NCI-H1694 treated with DMSO at 0.1 percent for 48 hours (cell line): ENCODE results near the gene BOLL.
"Not testable (repeated sequence)": the region's sequence is repeated elsewhere in the genome, so short reads cannot be mapped to it uniquely, and the experiment has no call there.

Experiments
- DNase-seq: peaks from one replicate; lab custom pipeline; 2025; lab: John Stamatoyannopoulos, UW

The BOLL gene

DNA sequence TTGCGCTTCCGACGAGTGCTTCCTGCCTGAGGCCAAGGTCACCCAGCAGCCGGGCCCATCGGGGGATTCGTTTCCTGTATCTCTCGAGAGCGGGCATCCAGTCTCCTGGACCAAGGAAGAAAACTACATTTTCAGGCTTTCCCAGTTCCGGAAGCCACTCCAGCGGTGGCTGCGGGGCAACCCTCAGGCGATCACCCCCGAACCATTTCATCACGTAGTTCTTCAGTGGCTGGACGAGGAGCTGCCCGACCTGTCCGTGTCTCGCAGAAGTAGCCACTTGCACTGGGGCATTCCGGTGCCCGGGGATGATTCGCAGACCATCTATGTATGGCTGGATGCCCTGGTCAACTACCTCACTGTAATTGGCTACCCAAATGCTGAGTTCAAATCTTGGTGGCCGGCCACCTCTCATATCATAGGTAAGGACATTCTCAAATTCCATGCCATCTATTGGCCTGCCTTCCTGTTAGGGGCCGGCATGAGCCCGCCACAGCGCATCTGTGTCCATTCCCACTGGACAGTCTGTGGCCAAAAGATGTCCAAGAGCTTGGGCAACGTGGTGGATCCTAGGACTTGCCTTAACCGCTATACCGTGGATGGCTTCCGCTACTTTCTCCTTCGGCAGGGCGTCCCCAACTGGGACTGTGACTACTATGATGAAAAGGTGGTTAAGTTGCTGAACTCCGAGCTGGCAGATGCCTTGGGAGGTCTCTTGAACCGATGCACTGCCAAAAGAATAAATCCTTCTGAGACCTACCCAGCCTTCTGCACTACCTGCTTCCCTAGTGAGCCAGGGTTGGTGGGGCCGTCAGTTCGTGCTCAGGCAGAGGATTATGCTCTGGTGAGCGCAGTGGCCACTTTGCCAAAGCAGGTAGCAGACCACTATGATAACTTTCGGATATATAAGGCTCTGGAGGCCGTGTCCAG lies 78.9 kb downstream of the BOLL start:
- DNase-seq, result no peak

DNA sequence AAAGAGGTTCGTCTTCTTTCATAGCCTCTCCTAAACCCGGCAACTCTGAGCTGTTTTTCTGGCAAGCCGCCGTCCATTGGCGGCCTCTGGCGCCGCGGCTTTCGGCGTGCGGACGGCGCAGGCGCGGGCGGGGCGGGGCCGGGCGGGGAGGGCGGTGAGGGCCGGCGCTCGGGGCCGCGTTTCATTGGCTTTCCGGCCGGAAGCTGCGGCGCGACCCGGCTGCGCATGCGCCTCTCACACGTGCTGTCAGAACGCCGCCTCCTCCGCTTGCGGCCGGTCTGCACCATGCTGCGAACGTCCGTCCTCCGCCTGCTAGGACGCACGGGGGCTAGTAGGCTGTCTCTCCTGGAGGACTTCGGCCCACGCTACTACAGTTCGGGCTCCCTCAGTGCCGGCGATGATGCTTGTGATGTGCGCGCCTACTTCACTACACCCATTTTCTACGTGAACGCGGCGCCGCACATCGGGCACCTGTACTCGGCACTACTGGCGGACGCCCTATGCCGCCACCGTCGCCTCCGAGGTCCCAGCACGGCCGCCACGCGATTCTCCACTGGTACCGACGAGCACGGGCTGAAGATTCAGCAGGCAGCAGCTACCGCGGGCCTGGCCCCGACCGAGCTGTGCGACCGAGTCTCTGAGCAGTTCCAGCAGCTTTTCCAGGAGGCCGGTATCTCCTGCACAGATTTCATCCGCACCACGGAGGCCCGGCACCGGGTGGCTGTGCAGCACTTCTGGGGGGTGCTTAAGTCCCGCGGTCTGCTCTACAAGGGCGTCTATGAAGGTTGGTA lies 79.8 kb downstream of the BOLL start, which contains the start of gene MARS2:
TSS of gene MARS2 (plus strand) at position 249 of the 791 bp plus-strand sequence. CDS start at position 286, 37 bp downstream.
- peak; percentile 88 for DNase-seq

DNA sequence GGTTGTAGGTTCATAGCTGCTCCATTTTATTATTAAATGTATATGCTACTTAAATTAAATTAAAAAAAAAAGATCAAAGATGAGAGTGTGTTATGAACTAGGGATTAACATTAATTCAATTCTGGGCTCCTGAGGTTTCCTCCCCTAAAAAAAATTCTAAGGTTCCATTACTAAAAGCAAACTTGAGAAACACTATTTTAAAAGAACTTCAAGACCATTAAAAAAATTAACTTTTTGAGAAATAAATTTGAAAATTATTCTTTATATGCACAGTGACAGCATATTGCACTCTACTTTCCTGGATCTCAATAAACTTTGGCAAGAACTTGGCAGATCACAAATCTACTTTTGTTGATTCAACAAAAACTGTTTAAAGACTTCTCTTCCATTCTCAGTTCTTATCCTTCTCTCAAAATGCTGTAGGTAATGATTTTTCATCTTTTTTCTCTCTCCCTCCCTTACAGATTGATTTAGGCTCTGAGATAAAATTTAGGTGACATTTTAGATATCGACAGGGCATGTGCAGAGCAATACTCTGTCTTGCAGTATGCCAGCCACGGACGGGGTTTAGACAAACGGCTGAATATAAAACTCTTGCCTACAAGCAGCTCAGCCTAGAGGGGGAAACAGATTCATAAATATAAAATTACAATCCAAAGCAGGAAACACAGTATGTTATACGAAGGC lies 80.5 kb downstream of the BOLL start:
- no peak for DNase-seq

DNA sequence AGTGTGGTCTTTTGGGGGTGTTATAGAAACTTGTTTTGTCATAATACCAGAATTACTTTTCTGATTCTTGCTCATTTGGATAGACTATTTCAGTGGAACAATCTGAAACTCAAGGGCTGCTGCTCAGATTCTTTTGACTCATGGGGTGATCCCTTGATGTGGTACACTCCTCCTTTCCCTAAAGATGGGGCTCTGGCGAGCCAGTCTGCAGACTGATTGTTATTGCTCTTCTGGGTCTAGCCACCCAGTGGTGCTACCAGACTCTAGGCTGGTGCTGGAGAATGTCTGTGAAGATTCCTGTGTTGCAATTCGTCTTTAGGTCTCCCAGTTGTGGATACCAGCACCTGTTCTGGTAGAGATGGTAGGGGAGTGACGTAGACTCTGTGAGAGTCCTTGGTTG lies 84.2 kb downstream of the BOLL start:
- DNase-seq, result no peak

GRCh38 chr2:197699724-197700123 lies 85.4 kb downstream of the BOLL start:
- DNase-seq, result not testable (repeated sequence)

- not testable (repeated sequence) for DNase-seq
Measured at GRCh38 chr2:197696571-197696970, 88.5 kb downstream of the BOLL start.

- DNase-seq, result not testable (repeated sequence)
Measured at GRCh38 chr2:197695971-197696370, 89.1 kb downstream of the BOLL start.

DNA sequence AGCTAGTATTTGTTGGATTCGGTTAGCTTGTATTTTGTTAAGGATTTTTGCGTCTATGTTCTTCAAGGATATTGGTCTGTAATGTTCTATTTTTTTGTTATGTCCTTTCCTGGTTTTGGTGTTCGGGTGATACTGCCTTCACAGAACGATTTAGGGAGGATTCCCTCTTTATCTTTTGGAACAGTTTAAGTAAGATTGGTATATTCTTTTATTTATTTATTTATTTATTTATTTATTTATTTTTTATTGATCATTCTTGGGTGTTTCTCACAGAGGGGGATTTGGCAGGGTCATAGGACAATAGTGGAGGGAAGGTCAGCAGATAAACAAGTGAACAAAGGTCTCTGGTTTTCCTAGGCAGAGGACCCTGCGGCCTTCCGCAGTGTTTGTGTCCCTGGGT lies 89.9 kb downstream of the BOLL start:
- not testable (repeated sequence) for DNase-seq

- no peak for DNase-seq
Measured at GRCh38 chr2:197677483-197677882, 107.6 kb downstream of the BOLL start.

GRCh38 chr2:197677056-197677455 lies 108.1 kb downstream of the BOLL start:
- no peak for DNase-seq
